MM.1S (cell line): ENCODE measurements around the gene OPALIN.

Source experiments
- DNase-seq: peaks from one replicate; pipeline ENCODE4 v3.0.0-alpha.2; 2015
- H2AFZ ChIP-seq: fragments of 300-600 bp; sonication (generic); 2 replicates; pipeline ENCODE4 v1.6.0; 2016; ENCODE audit warnings: antibody characterized with exemption, low read length
- H3F3A ChIP-seq: fragments of 300-600 bp; sonication (generic); 2 replicates; pipeline ENCODE4 v1.6.1; 2016; ENCODE audit warnings: mild to moderate bottlenecking, antibody characterized with exemption, low read length, moderate library complexity, mixed read lengths; ENCODE audit not compliant: insufficient read depth
- H3K27ac ChIP-seq: fragments of 300-600 bp; sonication (generic); 2 replicates; pipeline ENCODE4 v1.5.1; 2016; ENCODE audit warnings: mild to moderate bottlenecking, low read length
- H3K27me3 ChIP-seq: fragments of 300-600 bp; sonication (generic); replicated peaks from 2 replicates; pipeline ENCODE4 v1.6.0; 2016; ENCODE audit warnings: low read length; ENCODE audit not compliant: insufficient read depth
- H3K36me3 ChIP-seq: fragments of 300-600 bp; sonication (generic); replicated peaks from 2 replicates; pipeline ENCODE4 v1.6.1; 2016; ENCODE audit warnings: mild to moderate bottlenecking, low read length, mixed read lengths; ENCODE audit not compliant: insufficient read depth
- H3K4me1 ChIP-seq: fragments of 300-600 bp; sonication (generic); 2 replicates; pipeline ENCODE4 v1.6.1; 2016; ENCODE audit warnings: low read length, mixed read lengths
- H3K4me2 ChIP-seq: fragments of 300-600 bp; sonication (generic); 2 replicates; pipeline ENCODE4 v1.6.0; 2016; ENCODE audit warnings: low read depth, low read length
- H3K4me3 ChIP-seq: fragments of 300-600 bp; sonication (generic); 2 replicates; pipeline ENCODE4 v1.5.1; 2016; ENCODE audit warnings: low read length, mixed read lengths
- H3K79me2 ChIP-seq: fragments of 300-600 bp; sonication (generic); 2 replicates; pipeline ENCODE4 v1.6.1; 2016; ENCODE audit warnings: mixed run types, low read length, mixed read lengths
- H3K9ac ChIP-seq: fragments of 300-600 bp; sonication (generic); 2 replicates; pipeline ENCODE4 v1.6.1; 2016; ENCODE audit warnings: low read length, mixed read lengths
- H3K9me2 ChIP-seq: fragments of 300-600 bp; sonication (generic); replicated peaks from 2 replicates; pipeline ENCODE4 v1.6.1; 2016; ENCODE audit warnings: mild to moderate bottlenecking, low read length, mixed read lengths; ENCODE audit not compliant: insufficient read depth
- H3K9me3 ChIP-seq: fragments of 300-600 bp; sonication (generic); replicated peaks from 2 replicates; pipeline ENCODE4 v1.6.1; 2016; ENCODE audit warnings: mild to moderate bottlenecking, low read length, mixed read lengths; ENCODE audit not compliant: insufficient read depth
- H4K20me1 ChIP-seq: fragments of 300-600 bp; sonication (generic); 2 replicates; pipeline ENCODE4 v1.6.1; 2016; ENCODE audit warnings: mild to moderate bottlenecking, low read length, moderate library complexity, mixed read lengths; ENCODE audit not compliant: insufficient read depth
- EZH2 ChIP-seq: fragments of 300-600 bp; sonication (generic); optimal IDR thresholded peaks from 2 replicates; pipeline ENCODE3; 2017; ENCODE audit warnings: low read depth, mild to moderate bottlenecking, antibody characterized with exemption, low read length, mixed read lengths
- EZH2phosphoT487 ChIP-seq: fragments of 300-600 bp; sonication (generic); IDR thresholded peaks from 2 replicates; pipeline ENCODE4 v1.6.1; 2018; ENCODE audit warnings: antibody characterized with exemption, low read length
- TF ChIP-seq, protein P1 (sequence below): fragments of 300-600 bp; sonication (generic); IDR thresholded peaks from 2 replicates; pipeline ENCODE4 v1.5.1; 2016; ENCODE audit warnings: antibody characterized with exemption, low read length, mixed read lengths

OPALIN gene

DNA sequence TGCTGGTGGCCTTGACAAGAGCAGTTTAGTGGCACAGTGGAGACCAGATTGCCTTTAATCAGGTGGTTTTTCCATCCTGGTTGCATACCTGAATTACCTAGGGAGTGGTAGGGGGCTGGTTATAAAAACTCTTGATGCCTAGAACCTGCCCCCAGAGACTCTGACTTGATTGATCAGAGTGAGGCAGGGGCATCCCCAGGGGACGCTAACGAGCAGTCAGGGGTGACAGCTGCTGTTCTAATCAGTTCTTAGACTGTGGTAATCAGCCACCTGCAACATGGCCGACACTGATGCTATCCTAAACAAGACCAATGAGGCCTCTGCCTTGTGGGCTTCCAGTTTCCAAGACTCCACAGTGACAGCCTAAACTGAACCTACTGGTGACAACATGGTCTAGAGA is 2.0 kb upstream of the OPALIN start:
- no peak overlapping the region for H3K4me2 ChIP-seq
- no peak overlapping the region for H3K4me3 ChIP-seq
- no peak overlapping the region for H3K9ac ChIP-seq

DNA sequence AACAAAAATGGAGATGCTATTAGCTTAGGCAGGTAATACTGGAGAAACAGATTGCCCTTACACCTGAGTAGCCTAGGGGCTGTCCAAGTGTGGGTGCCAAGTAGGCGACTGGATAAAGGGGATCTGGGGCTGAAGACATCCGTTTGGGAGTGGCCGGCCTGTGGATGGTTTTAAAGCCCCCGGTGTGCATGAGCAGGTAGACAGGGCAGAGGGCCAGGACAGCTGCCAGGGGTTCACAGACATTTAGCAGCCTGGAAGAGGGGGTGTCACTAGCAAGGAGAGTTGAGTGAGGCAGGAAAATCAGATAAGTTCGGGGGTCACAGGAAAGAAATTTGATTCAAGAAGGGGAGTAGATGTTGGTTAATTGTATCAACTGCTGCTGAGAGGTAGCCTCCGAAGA is 1.5 kb upstream of the OPALIN start:
- TF ChIP-seq, protein P1, sequence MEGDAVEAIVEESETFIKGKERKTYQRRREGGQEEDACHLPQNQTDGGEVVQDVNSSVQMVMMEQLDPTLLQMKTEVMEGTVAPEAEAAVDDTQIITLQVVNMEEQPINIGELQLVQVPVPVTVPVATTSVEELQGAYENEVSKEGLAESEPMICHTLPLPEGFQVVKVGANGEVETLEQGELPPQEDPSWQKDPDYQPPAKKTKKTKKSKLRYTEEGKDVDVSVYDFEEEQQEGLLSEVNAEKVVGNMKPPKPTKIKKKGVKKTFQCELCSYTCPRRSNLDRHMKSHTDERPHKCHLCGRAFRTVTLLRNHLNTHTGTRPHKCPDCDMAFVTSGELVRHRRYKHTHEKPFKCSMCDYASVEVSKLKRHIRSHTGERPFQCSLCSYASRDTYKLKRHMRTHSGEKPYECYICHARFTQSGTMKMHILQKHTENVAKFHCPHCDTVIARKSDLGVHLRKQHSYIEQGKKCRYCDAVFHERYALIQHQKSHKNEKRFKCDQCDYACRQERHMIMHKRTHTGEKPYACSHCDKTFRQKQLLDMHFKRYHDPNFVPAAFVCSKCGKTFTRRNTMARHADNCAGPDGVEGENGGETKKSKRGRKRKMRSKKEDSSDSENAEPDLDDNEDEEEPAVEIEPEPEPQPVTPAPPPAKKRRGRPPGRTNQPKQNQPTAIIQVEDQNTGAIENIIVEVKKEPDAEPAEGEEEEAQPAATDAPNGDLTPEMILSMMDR = no peak
- TF ChIP-seq EZH2phosphoT487 = no peak
- no peak for TF ChIP-seq EZH2
- no peak overlapping the region for H3K27ac ChIP-seq
- no peaks in the 10 kb centered on the region for H3K4me1 ChIP-seq
- no peaks in the 10 kb centered on the region for H3K79me2 ChIP-seq
- H3K4me2 ChIP-seq = no peak overlapping the region
- no peak overlapping the region for H2AFZ ChIP-seq
- H3F3A ChIP-seq = no peaks in the 10 kb centered on the region
- H3K27me3 ChIP-seq = no peaks in the 10 kb centered on the region
- no peaks in the 10 kb centered on the region for H3K9me2 ChIP-seq
- DNase-seq = no peak
- H3K9me3 ChIP-seq = no peaks in the 10 kb centered on the region
- no peak overlapping the region for H3K9ac ChIP-seq
- no peak overlapping the region for H3K4me3 ChIP-seq
- no peaks in the 10 kb centered on the region for H3K36me3 ChIP-seq
- H4K20me1 ChIP-seq = no peaks in the 10 kb centered on the region

More for the DNA sequence above, 2.0 kb upstream of the OPALIN start:
- H3K9me2 ChIP-seq = no peaks in the 10 kb centered on the region
- no peak overlapping the region for H3K27ac ChIP-seq
- H4K20me1 ChIP-seq = no peaks in the 10 kb centered on the region
- TF ChIP-seq EZH2 (no peak), EZH2phosphoT487 (no peak)
- TF ChIP-seq, protein P1 = no peak
- no peak for DNase-seq
- no peaks in the 10 kb centered on the region for H3K4me1 ChIP-seq
- no peaks in the 10 kb centered on the region for H3K36me3 ChIP-seq
- no peaks in the 10 kb centered on the region for H3K9me3 ChIP-seq
- no peaks in the 10 kb centered on the region for H3K79me2 ChIP-seq
- no peaks in the 10 kb centered on the region for H3F3A ChIP-seq
- H3K27me3 ChIP-seq = no peaks in the 10 kb centered on the region
- no peak overlapping the region for H2AFZ ChIP-seq

DNA sequence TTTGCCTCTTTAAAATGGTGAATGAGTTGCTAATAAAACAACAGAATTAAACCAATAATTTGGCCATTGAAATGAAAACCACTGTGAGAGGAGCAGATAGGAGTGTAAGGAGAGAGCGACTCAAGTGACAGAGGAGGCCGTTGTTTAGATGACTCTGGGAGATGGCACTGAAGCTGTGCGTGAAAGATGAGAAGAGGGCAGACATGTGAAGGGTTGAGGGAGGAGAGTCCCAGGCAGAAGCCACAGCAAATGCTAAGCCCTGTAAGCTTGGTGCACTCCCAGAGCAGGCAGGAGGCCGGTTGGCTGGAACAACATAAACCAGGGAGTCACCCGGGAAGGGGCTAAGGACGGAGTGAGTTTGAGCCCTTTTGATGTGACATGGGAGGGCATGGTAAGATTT is 814 bp upstream of the OPALIN start:
- no peaks in the 10 kb centered on the region for H3K27me3 ChIP-seq
- H2AFZ ChIP-seq = no peak overlapping the region
- no peaks in the 10 kb centered on the region for H3K9me2 ChIP-seq
- no peak overlapping the region for H3K27ac ChIP-seq
- no peak overlapping the region for H3K4me3 ChIP-seq
- H3K4me1 ChIP-seq = no peaks in the 10 kb centered on the region
- H4K20me1 ChIP-seq = no peaks in the 10 kb centered on the region
- no peak for DNase-seq
- H3K79me2 ChIP-seq = no peaks in the 10 kb centered on the region
- H3K9ac ChIP-seq = no peak overlapping the region
- H3K36me3 ChIP-seq = no peaks in the 10 kb centered on the region
- no peaks in the 10 kb centered on the region for H3F3A ChIP-seq
- H3K9me3 ChIP-seq = no peaks in the 10 kb centered on the region
- TF ChIP-seq, protein P1 = no peak
- no peak for TF ChIP-seq EZH2
- no peak for TF ChIP-seq EZH2phosphoT487
- H3K4me2 ChIP-seq = no peak overlapping the region
